Activated naive CD4-positive, alpha-beta T cell (primary cell): ENCODE measurements around the gene UNKL.
A peak's percentile ranks its signal among the peaks of the same experiment; 100 is the strongest.

Experiments used
- DNase-seq, 4 experiments: peaks; one replicate each; lab custom pipeline; 2025; lab: John Stamatoyannopoulos, UW

Gene UNKL

DNA sequence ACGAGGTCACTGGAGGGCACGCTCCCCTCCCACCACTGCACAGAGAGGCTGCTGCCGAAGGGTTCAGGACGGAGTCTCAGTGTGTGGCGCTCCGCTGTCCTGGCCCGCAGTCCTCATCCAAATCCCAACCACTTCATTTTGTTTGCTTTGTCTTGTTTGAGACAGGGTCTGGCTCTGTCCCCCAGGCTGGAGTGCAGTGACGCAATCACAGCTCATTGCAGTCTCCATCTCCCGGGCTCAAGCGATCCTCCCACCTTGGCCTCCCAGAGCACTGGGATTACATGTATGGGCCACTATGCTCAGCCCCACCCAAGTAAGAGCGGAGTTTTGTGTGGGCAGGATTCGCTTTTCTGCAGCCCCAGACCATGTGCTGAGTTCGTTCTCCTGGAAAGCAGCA, 12.7 kb downstream of the UNKL start:
- DNase-seq = no peak

DNA sequence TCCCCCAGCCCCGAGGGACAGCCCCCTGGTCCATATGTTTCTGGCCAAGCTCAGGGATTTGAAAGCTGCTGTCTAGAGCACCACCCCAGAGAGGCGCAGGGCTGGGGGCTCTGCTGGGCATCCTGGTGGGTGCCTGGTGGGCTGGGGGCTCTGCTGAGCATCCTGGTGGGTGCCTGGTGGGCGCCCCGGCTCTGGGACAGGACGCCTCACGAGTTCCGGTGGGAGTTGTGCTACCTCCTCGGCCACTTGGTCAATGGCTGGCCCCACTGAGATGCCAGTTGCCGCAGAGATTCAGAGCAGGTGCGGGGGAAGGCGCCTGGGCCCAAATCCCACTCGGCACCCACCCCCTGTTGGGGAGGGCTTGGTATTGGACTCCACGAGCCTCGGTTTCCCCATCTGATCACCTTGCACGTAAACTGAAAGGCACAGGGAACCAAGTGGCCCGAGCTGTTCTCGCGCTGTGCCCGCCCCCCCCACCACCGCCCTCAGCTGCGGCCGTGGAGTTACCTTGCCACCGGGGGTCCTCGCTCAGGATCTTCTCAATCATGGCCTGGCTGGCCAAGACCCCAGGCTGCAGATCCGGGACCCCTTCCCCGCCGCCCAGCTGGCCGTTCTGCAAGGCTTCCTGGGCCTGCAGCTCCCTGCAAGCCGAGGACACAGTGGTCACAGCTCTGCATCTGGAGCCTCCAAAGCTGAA, 13.3 kb downstream of the UNKL start:
- DNase-seq = no peak

DNA sequence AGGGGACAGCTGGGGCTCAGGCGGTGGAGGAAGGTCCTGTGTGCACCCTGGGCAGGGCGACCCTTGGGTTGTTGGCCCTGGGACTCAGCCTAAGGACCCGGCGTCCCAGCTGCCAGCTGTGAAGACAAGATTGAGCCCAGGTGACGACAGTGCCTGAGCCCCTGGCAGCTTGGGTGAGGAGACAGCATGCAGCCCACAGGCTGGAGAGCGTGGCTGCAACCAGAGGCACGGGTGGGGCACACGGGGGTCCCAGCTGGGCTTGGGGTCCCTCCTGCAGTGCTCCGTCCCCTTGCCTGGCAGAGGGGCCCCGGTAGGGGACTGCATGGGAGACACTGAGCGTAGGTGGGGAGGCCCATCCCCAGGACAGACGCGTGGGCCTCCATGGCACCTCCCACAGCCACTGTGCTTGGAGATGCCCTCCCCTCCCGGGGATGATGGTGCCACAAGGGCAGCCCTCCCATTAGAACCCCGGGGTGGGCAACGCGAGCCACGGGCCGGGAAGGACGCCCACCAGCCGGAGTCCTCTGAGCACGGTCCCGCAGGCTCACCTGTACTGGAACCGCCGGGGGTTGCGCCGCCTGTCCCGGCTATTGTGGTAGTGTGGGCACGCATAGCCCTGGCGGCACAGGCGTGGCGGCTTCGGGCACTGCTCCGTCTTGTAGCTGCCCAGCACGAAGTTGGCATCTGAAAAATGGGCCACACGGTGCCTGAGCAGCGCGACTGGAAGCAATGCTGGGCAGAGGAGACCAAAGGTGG, 15.5 kb downstream of the UNKL start:
- DNase-seq = no peak

DNA sequence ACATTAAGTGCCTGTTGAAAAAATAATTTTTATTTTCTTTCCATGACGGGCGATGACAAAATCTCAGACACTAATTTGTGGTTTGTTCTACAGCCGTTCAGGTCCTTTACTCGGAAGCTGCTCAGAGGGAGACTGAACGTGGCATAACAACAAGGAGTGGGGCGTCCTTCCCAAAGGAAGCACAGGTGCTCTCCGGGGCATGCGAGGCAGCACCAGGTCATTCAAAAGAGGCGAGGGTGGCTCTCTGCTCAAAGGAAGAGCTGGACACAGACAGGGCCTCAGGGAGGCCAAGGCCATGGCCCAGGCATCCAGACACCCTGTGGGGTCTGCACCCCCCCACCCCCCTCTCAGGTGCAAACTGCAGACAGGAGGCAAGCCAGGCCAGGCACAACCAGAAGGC, 16.2 kb downstream of the UNKL start:
- no peak for DNase-seq

DNA sequence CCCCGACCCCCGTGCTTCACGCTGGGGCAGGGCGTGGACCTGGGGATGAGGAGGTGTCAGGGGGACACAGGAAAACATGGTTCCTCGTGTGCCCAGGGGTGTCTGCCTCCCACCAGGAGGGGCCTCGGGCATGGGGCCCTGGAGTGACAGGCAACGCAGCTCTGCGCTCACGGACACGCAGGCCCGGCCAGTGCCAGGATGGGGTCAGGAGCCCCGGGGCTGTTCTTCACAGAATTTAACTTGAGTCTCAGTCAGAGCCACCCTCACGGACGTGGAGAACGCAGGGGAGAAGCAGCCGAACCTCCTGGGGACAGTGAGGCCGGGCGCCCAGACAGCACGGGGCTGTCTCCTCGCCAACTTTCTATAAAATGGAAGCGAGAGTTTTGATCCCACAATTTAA, 16.7 kb downstream of the UNKL start:
- no peak for DNase-seq

DNA sequence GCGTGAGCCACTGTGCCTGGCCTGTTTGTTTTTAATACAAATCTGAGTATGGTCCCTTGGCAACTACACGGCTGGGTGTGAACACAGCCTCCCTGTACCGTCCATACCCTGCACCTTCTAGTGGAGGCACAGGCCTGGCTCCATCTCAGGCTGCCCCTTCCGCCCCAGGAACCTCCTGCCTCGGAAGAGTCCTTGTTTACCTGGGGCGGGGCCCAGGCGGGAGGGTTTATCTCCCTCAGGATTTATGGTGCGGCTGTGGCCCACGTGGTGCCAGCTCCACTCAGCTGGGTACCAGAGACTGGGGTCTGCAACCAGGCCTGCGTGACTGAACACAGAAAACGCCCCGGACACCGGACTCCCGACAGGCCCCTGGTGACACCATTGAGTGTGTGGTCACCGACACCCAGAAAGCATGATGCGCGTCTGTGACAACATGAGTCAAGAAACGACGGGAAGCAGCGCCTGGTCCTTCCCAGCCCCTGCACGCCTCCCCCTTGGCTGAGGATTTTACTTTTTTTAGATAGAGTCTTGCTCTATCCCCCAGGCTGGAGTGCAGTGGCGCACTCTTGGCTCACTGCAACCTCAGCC, 19.0 kb downstream of the UNKL start:
- no peak for DNase-seq

DNA sequence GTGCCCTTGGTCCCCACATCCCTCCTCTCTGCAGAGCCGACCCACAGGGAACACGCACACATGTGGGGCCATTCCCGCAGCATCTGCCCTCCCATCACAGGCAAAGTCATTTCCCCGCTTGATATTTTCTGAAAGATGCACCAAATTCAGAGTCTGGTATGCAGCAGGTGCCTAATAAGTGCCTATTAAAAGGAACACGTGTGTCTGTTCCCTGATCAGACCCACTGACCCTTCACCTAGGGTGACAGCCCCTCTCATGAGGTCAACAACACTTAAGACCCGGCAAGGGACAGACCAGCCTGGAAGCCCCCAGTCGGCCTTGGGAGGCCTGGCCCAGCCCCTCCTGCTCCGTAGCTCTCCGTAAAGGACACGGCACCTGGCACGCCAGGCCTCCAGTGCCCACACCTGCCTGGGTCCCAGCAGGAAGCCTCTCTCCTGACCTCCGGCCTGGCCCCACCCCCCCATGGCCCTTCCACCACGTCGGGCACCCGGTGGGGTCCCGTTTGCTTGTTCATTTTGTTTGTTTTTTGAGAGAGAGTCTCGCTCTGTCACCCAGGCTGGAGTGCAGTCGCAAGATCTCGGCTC, 20.0 kb downstream of the UNKL start:
- no peak for DNase-seq

DNA sequence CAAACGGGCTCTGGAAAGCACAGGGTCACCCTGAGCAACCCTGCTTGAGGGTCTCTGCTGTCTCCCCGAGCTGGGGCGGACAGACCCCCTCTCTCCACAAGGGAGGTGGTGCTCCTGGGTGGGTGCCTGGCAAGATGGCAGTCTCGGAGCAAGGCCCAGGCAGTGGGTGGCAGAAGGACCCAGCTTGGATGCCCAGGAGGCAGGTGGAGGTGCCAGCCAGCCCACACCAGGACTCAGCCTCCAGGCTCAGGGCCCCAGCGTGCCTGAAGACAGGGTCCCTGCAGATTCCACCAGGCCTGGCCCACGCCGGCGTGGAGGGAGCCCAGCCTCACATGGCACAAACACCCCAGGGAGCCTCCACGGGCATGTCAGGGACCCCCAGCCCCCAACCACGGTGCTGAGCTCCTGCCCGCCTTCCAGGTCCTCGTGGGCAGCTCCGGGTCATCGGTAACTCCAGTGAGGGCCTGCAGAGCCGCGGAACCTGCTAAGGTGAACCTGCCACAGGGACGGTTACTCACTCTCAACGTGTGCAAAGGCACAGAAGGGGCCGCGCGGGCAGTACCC, 20.8 kb downstream of the UNKL start:
- DNase-seq = no peak

DNA sequence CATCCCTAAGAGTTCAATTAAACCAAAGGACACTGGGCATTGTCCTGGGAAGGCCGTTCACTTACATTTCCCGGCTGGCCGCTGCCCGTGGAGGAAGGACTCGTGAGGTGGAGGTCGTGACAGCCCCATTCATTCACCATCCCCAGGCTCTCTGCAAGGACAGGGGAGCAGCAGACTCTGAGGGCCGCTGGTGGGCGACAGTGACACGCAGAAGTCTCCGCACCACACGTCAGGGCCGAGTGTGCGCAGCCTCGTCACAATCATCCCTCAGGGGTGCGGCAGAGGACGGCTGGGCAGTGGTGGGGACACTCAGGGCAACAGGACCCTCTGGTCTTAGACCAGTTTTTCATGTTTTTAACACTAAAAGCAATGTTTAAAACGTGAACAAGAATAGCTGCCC, 21.7 kb downstream of the UNKL start:
- DNase-seq = no peak

DNA sequence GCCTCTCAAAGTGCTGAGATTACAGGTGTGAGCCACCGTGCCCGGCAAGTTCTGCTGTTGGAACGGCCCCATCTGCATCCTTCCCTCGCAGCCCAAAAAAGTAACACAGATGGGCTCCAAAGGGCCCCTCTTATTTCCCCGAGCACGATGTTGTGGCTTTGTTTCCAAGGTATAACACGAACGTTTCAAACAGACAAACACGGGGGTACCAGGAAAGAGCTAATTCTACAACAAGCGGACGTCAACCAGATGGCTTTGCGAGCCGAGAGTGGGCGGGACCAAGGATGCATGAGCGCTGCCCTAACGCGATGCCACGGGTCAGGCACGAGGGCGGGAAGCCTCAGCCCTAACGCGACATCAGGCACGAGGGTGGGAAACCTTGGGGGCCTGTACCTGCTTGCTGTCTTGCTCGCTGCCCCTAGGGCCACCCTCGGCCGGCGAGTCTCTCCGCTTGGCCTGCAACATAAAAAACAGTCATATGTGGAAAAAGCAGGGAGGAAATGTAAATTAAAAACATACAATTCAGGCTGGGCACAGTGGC, 24.2 kb downstream of the UNKL start:
- no peak for DNase-seq

DNA sequence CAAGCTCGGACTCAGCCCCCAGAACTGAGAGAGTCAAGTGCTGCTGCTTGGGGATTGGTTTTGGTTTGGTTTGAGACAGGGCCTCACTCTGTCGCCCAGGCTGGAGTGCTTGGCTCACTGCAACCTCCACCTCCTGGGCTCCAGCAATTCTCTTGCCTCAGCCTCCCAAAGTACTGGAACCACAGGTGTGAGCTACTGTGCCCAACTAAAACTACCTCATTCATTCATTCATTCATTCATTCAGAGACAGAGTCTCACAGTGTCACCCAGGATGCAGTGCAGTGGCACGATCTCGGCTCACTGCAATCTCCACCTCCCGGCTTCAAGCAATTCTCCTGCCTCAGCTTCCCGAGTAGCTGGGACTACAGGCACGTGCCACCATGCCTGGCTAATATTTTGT, 24.7 kb downstream of the UNKL start:
- no peak for DNase-seq

DNA sequence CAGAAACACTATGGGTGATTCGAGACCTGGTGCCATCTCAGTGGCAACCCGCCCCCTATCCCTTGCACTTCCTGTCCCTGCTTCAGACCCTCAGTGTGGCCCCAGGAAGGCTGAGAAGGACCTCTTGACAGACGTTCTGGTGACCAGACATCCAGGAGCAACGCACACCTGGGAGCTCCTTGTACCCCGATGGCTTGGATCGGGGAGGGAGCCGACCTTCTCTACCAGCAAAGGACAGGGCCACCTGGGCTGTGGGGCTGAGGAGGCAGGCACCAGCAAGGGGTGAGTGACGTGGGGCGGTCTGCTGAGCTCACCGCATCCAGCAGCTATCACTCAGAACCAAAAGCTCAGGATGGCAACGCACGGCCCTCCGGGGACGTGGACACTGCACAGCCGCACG, 27.2 kb downstream of the UNKL start:
- no peak for DNase-seq

DNA sequence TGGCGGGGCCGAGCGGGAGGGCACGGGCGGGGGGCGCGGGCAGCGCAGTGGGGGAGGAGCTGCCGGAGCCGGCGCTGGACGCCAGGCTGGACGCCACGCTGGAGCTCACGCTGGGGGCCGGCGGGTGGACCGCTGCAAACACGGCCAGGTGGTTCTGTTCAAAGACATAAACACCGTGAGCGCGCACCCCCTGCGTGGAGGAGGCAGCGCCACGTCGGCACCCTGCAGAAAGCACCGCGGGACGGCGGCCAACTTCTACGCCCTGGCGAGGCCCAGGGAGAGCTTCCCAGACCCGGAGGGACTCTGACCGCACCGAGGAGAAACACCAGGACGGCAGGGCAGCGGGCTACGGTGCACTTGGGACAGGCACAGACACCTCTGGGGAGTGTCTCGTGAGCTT, 29.3 kb downstream of the UNKL start:
- no peak for DNase-seq

DNA sequence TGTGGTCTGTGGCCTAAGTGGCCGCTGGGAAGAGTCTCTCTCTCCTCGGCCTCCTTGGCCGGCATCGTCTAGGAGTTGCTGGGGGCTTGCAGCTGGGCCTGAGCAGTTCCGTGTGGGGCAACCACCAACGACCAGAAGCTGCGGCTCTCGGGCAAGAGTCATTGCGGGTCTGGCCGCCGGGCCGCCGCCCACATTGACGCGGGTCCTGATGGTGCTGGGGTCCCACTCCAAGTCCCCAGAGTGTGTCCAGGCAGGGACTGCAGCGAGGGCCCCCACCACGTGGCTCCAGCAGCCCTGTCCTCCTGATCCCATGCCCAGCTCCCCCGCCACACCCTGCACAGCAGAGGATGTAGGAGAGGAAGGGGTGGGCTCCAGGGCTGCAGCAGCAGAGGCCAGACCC, 30.9 kb downstream of the UNKL start:
- DNase-seq = no peak

DNA sequence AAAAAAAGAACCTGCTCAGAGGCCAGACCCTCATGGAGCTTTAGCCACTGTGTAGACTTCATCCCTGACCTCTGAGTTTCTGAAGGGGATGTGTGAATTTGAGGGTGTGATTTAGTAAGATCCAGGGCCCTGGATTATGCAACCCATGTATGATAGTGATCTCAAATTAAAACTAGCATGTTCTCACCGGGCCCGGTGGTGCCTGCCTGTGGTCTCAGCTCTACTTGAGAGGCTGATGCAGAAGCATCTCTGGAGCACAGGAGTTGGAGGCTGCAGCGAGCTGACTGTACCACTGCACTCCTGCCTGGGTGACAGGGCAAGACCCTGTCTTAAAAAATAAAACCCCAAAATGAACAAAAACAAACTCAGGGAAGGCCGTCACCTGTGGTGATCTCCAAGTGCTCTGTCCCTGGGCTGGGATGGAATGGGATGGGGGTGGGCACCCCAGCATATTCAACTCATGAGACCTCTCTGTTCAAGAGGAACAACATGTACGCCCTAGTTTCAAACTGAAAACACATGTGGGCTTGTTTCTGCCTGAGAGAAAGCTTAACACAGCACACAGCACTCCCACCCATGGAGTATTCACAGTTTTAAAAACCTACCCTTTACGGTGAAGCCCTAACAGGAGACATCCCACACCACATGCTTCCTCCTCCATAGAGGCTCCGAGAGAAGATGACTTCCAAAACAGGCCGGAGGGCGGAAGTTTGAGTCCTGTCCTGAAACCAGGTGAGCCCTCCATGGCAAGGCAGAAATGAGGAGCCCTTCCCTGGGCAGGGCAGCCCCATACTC, 32.7 kb downstream of the UNKL start:
- DNase-seq = no peak

DNA sequence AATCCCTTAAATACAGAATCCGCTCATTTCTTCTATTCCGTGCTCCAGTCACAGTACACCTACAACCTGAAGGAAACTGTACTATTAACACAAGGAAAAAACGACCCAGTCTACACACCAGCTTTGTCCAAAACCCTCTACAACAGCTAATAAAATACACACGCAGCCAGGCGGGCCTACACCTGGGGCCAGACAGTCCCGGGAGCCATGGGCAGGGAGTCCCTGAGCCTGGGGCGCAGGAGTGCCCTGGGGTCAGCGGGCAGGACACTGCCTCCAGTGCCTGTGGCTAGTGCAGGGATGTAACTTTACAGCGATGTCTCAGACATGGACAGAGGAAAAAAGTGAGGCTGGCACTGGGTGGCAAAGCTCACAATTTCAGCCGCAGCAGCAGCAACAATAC, 34.3 kb downstream of the UNKL start:
- DNase-seq = no peak

DNA sequence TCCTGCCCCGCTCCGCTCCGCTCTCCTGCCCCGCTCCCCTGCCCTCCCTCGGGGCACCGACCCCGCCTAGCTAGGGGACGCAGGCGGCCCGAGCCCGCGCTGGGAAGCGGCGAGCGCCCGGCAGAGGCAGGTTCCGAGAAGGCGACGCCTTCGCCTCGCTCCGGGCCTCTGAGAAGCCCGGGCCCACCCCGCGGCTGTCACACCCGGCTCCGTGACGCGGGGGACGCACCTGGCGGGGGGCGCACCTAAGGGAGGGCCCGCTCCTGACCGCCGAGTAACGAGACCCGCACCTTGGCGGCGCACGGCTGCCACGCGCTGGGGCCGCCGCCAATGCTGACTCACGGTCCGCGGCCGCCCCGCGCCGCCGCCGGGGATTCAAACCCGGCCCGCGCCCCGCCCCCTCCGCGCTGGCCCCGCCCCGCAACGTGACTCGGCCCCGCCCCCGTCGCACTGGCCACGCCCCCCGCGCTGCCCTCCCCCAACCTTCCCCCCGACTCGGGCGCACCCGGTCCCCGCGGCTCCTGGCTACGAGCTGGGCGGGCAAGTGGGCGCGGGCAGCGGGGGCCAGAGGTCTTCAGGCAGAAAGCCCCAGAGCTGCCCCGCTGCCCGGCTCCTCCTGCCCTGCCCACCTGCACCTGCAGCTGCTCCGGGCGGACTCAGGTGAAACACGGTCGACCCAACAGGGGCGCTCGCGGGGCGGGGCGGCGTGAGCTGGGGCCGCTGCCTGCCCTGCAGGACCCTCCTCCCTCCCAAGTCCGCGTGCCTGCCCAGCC, 35.0 kb downstream of the UNKL start:
- DNase-seq = peak; percentile 52 to 62 (median 60)

DNA sequence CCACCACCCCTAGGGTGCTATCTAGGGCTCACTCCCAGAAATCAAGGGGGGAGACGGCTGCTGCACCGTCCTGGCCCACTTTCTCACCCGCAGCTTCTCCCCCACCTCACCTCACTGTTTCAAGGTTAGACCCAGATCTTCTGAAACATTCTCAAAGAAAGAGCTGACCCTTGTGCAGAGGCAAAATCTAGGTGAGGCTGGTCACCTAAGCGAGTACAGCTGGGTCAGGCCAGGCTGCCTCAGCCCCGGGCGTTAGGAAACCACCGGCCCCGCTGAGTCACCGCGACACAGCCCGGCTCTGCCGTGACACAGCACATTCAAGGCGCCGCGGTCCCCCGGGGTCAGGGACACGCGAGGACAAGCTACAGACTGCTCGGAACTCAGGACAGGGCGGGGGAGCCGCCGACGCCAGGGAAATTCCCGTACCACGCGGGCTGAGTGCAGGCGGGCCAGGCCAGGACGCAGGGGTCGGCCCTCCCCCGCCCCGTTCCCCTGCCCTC, 35.6 kb downstream of the UNKL start:
- DNase-seq = peak in 1 of 4 experiments; percentile 15

DNA sequence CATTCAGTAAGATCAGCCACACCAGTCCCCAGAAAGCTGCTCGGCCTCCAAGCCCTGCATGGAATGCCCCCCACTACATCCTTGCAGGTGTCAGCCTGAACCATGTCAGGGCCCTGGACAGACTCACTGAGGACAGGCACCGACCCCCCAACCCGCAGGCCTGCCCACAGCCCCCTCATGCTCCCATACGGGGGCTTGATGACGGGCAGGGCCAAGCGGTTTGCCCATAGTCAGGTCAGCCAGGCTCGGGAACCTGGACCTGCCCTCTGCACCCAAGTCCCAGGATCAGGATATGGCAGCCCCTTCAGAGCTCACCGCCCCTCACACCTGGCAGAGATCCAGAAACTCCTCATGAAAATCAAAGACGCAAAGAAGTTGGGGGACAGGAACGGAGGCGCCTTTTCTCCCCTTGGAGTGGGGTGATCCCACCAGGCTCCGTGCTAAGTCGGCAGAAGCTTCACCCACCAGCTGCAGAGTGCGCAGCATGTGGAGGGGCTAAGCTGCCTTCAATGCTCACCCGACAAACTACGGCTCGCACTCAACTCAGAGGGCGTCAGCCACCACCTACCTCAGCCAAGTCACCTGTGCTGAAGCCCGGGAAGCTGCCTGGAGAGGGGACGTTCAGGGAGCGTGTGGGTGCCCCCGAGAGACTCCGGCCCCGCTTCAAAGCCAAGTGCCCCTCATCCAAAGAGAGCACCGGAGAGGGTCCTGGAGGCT, 36.3 kb downstream of the UNKL start:
- no peak for DNase-seq

DNA sequence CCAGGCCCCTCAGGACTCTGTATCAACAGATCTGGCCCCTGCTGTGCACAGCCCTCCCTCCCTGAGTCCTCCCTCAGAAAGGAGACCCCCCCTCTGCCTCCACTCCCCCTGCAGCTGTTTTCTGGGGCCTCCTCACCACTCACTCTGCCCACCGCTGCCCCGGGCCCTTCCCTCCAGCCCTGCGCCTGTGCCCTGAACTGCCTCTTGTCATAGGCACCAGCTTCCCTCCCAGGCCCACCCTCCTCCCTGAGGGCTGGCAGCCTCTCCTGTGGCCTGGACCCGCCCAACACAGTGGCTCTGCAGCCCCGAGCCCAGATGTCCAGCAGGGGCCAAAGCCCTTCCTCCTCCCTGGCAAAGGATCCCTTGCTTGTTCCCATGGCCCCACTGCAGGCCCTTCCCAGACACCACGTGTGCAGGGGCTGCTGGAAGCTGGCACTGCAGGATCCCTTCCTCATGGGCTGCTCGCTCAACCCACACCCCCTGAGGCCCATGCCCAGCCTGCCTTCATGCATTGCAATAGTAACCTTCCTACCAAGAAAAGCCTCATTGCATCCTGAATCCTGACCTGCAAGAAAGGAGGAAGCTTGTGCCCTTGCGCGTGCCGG, 37.0 kb downstream of the UNKL start:
- DNase-seq = no peak
